Stimulated activated CD8-positive, alpha-beta memory T cell treated with anti-CD3 and anti-CD28 coated beads, Interleukin-2, amount 100 ng/mL, for 1 hour (primary cell): ENCODE measurements around the gene NOSIP.
"Not testable (repeated sequence)": the region's sequence is repeated elsewhere in the genome, so short reads cannot be mapped to it uniquely, and the experiment has no call there.

Experiments used
- DNase-seq, 2 donors: peaks; one replicate each; pipeline ENCODE4 v3.0.0-alpha.2; 2020; ENCODE audit warnings: low read depth in 2 of 2

NOSIP gene

GRCh38 chr19:49580264-49581006 lies at the start of gene NOSIP:
NOSIP (minus strand) TSS chr19:49580556; CDS start chr19:49560691, 19,865 bp downstream.
- DNase-seq = peak; percentile 94

- no peak for DNase-seq
These were observed 49.3 kb upstream of the NOSIP start for GRCh38 chr19:49629659-49630058.

GRCh38 chr19:49626226-49626625 lies 45.9 kb upstream of the NOSIP start:
- DNase-seq = no peak

GRCh38 chr19:49624967-49625910 lies 44.9 kb upstream of the NOSIP start:
- no peak for DNase-seq

- DNase-seq = not testable (repeated sequence)
These were observed 37.5 kb upstream of the NOSIP start for GRCh38 chr19:49617860-49618259.

GRCh38 chr19:49616945-49617344 lies 36.6 kb upstream of the NOSIP start:
- no peak for DNase-seq

GRCh38 chr19:49616532-49616931 lies 36.2 kb upstream of the NOSIP start:
- no peak for DNase-seq

- no peak for DNase-seq
These were observed 35.5 kb upstream of the NOSIP start for GRCh38 chr19:49615861-49616260.

- no peak for DNase-seq
These were observed 33.9 kb upstream of the NOSIP start for GRCh38 chr19:49614096-49614833.

GRCh38 chr19:49613374-49613773 lies 33.0 kb upstream of the NOSIP start:
- no peak for DNase-seq

GRCh38 chr19:49609499-49610092 lies 29.2 kb upstream of the NOSIP start:
- no peak for DNase-seq

- no peak for DNase-seq
These were observed 25.2 kb upstream of the NOSIP start for GRCh38 chr19:49605605-49606004.

GRCh38 chr19:49602806-49603205 lies 22.4 kb upstream of the NOSIP start:
- DNase-seq = no peak

- DNase-seq = no peak
These were observed 21.2 kb upstream of the NOSIP start for GRCh38 chr19:49601482-49602038.

GRCh38 chr19:49599378-49600295 lies 19.3 kb upstream of the NOSIP start:
- DNase-seq = no peak

GRCh38 chr19:49597703-49597974 lies 17.3 kb upstream of the NOSIP start:
- DNase-seq = no peak

GRCh38 chr19:49596954-49597702 lies 16.8 kb upstream of the NOSIP start:
- no peak for DNase-seq

- no peak for DNase-seq
These were observed 16.1 kb upstream of the NOSIP start for GRCh38 chr19:49596407-49596806.

GRCh38 chr19:49595819-49596404 lies 15.6 kb upstream of the NOSIP start:
- no peak for DNase-seq
